LNCaP clone FGC (cell line): ENCODE results near the gene EXOSC2.

Experiments used
- DNase-seq: peaks from one replicate; pipeline ENCODE4 v3.0.0-alpha.2; 2011; ENCODE audit warnings: low read depth
- H3K4me3 ChIP-seq: 2 replicates; pipeline ENCODE4 v1.5.1; 2011; ENCODE audit warnings: mild to moderate bottlenecking, low read depth, low read length, control low read depth
- TF ChIP-seq, protein P1 (sequence below): IDR thresholded peaks from 2 replicates; pipeline ENCODE4 v1.5.1; 2012; ENCODE audit warnings: mild to moderate bottlenecking; ENCODE audit not compliant: control insufficient read depth, insufficient read depth; ENCODE audit errors: extremely low read depth

EXOSC2 gene

DNA sequence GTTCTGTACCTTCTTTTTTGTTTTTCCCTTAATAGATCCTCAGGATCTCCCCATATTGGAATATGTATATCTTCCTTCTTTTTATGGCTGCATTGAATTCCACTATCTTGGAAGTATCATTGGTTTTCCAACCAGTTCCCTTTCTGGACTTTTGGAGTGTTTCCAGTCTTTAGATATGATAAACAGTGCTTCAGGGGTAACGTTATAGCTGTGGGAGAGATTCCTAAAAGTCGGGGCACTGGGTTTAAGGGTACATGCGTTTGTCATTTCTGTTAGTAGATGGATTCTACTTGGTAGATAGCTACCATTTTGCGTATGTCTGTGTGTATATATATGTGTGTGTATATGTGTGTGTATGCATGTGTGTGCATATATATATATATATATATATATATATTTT is 42.0 kb downstream of the EXOSC2 start:
- DNase-seq: no peak
- no peak overlapping the region for H3K4me3 ChIP-seq
- TF ChIP-seq, protein P1, sequence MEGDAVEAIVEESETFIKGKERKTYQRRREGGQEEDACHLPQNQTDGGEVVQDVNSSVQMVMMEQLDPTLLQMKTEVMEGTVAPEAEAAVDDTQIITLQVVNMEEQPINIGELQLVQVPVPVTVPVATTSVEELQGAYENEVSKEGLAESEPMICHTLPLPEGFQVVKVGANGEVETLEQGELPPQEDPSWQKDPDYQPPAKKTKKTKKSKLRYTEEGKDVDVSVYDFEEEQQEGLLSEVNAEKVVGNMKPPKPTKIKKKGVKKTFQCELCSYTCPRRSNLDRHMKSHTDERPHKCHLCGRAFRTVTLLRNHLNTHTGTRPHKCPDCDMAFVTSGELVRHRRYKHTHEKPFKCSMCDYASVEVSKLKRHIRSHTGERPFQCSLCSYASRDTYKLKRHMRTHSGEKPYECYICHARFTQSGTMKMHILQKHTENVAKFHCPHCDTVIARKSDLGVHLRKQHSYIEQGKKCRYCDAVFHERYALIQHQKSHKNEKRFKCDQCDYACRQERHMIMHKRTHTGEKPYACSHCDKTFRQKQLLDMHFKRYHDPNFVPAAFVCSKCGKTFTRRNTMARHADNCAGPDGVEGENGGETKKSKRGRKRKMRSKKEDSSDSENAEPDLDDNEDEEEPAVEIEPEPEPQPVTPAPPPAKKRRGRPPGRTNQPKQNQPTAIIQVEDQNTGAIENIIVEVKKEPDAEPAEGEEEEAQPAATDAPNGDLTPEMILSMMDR: no peak

DNA sequence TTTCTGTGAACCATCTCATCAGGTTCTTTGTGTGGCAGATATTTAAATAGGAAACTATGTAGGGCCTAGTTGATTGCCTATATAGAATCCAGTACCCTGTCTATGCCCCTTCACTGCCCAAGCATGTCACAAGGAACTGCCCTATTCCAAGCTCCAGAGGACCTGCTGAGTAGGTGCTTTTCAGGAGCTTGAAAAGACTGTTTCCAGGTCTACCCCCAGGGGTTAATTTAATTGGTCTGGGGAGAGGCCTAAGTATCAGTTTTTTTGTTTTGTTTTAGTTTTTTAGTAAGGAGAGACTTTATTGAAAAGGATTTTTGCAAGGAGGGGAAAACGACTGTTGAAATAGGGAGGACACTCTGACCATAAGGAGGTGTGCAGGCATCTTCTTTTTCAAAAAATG is 43.3 kb downstream of the EXOSC2 start:
- no peak overlapping the region for H3K4me3 ChIP-seq
- TF ChIP-seq, protein P1: no peak
- DNase-seq: no peak

DNA sequence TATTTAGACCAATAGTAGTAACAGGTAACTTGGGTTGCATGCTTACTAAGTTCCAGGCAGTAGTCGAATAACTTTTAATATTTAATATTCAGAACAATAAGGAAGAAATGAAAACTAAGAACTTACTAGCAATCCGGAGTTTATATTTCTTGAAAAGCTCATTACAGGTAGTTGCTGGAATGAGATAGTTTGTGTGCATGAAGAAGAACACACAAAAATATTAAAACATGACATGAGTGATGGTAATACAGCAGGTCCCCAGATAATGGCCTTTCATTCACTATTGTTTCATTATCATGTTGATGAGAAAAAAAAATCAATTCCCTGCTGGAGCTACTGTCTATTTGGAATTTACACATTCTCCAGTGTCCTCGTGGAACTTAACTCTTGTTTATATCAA is 44.7 kb downstream of the EXOSC2 start:
- no peak overlapping the region for H3K4me3 ChIP-seq
- TF ChIP-seq, protein P1: no peak
- DNase-seq: no peak

DNA sequence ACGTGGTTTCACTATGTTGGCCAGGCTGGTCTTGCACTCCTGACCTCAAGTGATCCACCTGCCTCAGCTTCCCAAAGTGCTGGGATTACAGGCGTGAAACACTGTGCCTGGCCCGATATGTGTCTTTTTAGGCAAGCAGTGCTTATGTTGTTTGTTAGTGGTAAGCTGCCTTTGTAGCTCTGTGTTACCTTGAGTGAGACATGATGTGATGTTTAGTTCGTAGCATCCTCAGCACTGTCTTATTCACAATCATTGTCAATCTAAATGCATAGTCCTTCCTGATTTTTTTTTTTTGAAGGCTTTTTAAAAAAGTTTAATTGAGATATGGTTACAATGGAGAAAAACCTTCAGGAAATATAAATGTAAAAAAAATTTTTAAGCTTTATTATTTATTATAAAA is 45.5 kb downstream of the EXOSC2 start:
- no peak overlapping the region for H3K4me3 ChIP-seq
- no peak for DNase-seq
- TF ChIP-seq, protein P1: no peak

DNA sequence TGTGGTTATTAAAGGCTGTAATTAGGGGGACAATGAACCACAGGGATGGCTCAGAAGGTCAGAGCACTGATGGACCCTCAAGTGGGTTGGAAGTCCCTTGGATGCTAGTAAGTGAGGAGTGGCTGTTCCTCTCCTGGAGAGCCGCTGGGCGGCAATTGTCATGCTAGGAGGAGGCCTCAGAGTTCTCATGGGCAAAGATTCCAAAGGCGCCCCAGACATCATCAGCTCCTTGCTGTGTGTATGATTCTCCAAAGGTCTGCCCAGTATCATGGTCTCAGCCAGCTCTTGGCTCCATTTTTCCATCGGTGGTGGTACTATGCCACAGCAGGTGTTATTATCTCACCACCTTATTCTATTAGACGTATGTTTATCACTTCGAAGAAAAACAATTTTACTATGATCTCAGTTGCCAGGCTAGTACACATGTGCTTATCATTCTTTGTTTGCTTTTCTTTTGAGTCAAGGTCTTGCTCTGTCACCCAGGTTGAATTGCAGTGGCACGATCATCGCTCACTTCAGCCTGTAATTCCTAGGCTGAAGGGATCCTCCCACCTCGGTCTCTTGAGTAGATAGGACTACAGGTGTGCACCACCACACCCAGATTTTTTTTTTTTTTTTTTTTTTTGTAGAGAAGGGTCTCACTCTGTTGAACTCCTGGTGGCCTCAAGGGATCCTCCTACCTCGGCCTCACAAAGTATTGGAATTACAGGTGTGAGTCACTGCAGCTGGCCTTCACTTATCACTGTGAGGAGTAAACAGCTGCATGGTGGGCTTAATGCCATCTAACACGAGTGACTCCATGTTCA is 46.8 kb downstream of the EXOSC2 start:
- no peak for DNase-seq
- TF ChIP-seq, protein P1: no peak

DNA sequence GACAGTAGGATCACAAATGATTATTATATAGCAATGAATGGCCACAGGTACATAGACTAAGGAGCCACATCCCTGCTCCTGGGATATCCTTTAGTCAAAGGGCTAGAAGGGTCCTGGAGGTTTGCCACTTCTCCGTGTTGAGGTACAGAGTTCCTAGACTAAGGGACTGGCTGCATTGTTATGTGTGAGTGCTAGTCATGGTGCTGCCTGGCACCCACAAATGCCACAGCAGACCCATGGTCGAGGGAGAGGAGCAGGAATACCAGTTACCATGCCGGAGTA is 47.4 kb downstream of the EXOSC2 start:
- H3K4me3 ChIP-seq: no peak overlapping the region
- no peak for DNase-seq
- TF ChIP-seq, protein P1: no peak

More for the DNA sequence above, 46.8 kb downstream of the EXOSC2 start:
- H3K4me3 ChIP-seq: no peak overlapping the region
